HG03469 (cell line): ENCODE results near the gene CEACAM6.
"Not testable (repeated sequence)": the region's sequence is repeated elsewhere in the genome, so short reads cannot be mapped to it uniquely, and the experiment has no call there.

ENCODE experiments used
- ATAC-seq: cut with Tn5 transposase; IDR thresholded peaks from one replicate; pipeline ENCODE4 v1.9.1; 2021; ENCODE audit warnings: mild to moderate bottlenecking, moderate library complexity, moderate number of reproducible peaks; ENCODE audit not compliant: unreplicated experiment

The CEACAM6 gene

DNA sequence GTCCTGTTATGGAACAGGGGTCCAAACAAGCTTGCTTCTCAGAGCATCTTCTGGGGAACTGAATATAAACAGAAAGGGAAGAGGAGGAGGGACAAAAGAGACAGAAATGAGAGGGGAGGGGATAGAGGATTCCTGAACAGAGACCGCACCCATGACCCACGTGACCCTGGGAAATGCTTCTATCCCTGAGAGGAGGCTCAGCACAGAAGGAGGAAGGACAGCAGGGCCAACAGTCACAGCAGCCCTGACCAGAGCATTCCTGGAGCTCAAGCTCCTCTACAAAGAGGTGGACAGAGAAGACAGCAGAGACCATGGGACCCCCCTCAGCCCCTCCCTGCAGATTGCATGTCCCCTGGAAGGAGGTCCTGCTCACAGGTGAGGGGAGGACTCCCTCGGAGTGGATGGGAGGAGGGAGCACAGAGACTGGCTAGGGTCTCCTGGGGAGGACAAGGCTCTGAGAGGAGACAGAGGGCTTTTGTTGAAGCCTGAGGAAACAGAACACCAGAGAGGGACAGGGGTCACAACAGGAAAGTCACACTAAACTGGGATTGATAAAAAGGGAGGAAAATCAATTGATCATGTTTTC is at the start of gene CEACAM6:
TSS of gene CEACAM6 (plus strand) at position 203 of the 586 bp plus-strand sequence. CDS start at position 312, 109 bp downstream.
- ATAC-seq = no peak

DNA sequence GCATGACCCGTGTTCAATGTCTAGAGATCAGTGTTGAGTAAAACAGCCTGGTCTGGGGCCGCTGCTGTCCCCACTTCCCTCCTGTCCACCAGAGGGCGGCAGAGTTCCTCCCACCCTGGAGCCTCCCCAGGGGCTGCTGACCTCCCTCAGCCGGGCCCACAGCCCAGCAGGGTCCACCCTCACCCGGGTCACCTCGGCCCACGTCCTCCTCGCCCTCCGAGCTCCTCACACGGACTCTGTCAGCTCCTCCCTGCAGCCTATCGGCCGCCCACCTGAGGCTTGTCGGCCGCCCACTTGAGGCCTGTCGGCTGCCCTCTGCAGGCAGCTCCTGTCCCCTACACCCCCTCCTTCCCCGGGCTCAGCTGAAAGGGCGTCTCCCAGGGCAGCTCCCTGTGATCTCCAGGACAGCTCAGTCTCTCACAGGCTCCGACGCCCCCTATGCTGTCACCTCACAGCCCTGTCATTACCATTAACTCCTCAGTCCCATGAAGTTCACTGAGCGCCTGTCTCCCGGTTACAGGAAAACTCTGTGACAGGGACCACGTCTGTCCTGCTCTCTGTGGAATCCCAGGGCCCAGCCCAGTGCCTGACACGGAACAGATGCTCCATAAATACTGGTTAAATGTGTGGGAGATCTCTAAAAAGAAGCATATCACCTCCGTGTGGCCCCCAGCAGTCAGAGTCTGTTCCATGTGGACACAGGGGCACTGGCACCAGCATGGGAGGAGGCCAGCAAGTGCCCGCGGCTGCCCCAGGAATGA is 48.4 kb upstream of the CEACAM6 start:
- no peak for ATAC-seq

DNA sequence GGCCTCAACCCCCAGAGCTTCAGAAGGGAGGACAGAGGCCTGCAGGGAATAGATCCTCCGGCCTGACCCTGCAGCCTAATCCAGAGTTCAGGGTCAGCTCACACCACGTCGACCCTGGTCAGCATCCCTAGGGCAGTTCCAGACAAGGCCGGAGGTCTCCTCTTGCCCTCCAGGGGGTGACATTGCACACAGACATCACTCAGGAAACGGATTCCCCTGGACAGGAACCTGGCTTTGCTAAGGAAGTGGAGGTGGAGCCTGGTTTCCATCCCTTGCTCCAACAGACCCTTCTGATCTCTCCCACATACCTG is 47.9 kb upstream of the CEACAM6 start:
- ATAC-seq = no peak

DNA sequence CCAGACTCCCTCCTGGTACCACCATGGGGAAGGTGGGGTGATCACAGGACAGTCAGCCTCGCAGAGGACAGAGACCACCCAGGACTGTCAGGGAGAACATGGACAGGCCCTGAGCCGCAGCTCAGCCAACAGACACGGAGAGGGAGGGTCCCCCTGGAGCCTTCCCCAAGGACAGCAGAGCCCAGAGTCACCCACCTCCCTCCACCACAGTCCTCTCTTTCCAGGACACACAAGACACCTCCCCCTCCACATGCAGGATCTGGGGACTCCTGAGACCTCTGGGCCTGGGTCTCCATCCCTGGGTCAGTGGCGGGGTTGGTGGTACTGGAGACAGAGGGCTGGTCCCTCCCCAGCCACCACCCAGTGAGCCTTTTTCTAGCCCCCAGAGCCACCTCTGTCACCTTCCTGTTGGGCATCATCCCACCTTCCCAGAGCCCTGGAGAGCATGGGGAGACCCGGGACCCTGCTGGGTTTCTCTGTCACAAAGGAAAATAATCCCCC is 47.4 kb upstream of the CEACAM6 start:
- ATAC-seq = no peak

GRCh38 chr19:41708481-41708880 is 46.8 kb upstream of the CEACAM6 start, which contains the start of gene CEACAM5:
Gene CEACAM5, plus strand, starts transcription at chr19:41708626. Its CDS starts 106 bp downstream, at chr19:41708732.
- ATAC-seq = no peak

GRCh38 chr19:41709516-41709915 is 45.8 kb upstream of the CEACAM6 start:
- not testable (repeated sequence) for ATAC-seq

GRCh38 chr19:41709951-41710645 is 45.2 kb upstream of the CEACAM6 start:
- no peak for ATAC-seq

DNA sequence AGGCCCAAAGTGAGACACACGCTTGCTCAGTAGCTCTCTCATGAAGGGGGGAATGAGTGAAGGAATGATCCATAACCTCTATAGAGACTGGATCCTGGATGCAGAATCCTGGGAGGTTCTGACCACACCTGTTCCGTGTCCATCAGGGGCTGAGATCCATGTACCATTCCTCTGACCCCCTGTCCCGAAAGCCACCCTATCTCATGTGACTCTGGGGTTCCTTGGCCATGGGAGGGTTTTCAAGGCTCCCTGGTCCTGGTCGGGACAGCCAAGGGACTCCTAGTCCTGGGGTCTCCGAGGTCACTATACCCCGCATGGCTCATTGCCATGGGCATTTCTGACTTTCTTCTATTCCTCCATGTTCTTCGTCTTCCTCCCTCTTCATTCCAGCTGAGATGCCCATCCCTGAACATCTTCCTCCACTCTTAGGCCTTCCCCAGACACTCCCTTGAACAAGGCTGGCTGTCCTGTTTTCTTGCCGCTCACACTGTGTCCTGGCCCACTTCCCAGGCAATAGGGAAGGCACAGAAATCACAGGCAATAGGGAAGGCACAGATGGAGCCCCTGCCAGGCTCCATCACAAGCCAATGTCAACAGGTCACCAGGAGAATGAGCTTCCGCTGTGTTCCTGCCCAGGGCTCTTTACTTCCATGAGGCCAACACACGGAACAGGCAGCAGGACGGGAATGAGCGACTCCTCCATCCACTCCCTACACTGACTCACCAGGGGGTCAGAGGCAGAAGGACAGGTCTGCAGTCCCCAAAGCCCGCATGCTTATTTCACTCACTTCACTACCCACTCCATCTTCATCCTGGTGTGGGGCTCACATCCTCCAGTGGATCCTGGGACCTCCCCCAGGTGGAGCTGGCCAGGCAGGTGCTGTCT is 43.7 kb upstream of the CEACAM6 start:
- no peak for ATAC-seq

DNA sequence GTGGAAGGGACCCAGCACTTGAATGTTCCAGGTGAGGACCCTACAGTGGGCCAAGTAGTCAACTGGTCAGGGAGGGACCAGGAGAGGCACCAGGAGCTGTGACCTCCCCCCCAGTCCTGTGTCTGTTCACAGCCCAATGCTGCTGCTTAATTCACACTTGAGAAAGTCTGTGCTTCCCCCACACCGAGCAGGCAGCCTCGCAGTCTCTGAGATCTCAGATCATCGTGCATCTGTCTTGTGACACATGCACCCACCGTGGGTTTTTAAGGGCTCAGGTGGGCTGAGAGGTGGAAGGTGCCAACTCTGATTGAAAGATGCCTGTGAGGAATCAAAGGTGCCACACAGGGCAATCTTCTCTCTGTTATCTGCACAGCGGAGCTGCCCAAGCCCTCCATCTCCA is 40.7 kb upstream of the CEACAM6 start:
- no peak for ATAC-seq

- no peak for ATAC-seq
Measured at GRCh38 chr19:41718761-41719160, 36.6 kb upstream of the CEACAM6 start.

GRCh38 chr19:41720103-41720502 is 35.2 kb upstream of the CEACAM6 start:
- ATAC-seq = no peak

GRCh38 chr19:41726493-41726892 is 28.8 kb upstream of the CEACAM6 start:
- no peak for ATAC-seq

- no peak for ATAC-seq
Measured at GRCh38 chr19:41734156-41734555, 21.2 kb upstream of the CEACAM6 start.

DNA sequence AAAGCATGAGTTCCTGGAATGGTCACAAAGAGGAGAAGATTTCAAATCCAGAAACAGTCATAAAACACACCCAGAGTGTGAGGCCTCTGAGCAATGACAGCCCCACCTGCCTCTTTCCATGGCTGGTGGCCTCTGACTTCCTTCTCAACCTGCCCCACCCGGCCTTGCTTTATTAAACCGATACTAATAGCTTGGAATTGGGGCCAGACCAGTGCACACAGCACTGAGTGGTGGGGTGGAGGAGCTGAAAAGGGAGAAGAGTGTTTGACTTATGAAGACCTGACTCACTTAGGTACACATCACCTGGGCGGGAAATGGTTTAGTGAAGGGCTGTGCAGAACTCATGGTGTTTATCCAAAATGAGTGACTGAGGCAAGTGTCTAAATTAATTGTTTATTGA is 20.7 kb upstream of the CEACAM6 start:
- no peak for ATAC-seq

- ATAC-seq = no peak
Measured at GRCh38 chr19:41735071-41735600, 20.2 kb upstream of the CEACAM6 start.

DNA sequence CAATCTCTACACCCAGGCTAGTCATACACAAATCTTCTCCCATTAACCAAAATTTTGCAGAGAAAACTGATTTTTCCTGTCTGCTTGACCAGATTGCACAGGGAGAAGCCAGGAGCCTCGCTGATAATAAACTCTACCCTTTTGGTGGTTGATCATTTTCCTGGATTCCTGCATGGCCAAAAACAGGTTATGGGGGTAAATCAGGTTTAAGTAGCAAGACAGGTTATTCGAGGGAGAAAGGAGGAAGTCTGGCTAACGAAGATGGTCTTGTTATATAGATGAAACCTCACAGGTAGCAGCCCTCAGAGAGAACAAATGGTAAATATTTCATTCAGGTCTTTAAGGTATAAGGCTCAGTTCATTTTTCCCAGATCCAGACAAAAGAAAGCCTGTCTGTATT is 16.0 kb upstream of the CEACAM6 start:
- ATAC-seq = no peak

DNA sequence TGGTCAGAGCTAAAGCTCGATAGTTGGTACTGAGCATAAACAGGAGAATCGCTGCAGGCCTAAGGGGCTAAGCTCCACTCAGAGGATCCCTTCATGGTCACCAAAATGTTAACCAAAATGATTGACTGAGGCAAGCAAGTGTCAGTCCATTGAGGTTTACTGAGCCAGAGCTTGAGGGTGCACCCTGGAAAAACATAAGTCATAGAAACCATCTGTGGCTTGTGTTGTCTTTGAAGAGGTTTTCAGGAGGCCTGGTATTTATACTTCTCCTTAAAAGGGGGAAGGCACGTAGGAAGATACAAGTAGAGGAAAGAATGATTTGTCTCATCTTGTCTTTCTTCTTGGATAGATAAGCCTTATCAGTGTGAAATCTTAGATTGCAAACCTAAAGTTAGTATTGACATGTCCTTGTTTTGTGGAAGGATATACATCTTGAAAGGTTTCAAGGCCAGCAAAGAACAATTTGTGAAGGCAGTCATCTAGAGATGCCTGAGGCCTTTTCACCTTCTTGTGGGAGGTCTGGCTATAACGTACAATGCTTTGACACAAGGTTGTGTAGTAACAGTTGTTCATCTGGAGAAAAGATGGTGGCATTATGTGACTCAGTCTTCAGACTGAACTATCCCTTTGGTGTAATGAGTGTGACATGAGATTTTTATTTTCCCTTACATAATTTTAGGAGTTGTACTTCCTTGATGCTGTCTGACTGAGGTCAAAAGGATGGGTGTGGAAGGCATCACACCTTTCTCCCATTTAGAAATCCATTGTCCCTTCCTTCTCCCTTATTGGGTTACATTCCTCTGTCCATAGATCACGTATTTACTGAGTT is 14.7 kb upstream of the CEACAM6 start:
- ATAC-seq = no peak

DNA sequence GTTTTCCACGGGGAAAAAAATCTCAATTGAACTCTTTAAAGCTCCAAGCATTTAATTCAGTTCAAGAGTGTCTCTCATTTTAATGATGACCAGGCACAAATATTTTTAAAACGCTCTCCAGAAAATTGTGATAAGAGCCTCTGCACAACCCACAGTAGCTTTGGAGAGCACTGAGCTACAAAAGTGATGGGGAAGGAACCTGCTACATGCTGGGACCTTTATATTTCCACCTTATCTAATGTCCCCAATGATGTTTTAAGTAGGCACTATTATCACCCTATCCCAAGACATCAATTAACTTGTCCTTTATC is 14.1 kb upstream of the CEACAM6 start:
- no peak for ATAC-seq

GRCh38 chr19:41744850-41745249 is 10.5 kb upstream of the CEACAM6 start:
- no peak for ATAC-seq

DNA sequence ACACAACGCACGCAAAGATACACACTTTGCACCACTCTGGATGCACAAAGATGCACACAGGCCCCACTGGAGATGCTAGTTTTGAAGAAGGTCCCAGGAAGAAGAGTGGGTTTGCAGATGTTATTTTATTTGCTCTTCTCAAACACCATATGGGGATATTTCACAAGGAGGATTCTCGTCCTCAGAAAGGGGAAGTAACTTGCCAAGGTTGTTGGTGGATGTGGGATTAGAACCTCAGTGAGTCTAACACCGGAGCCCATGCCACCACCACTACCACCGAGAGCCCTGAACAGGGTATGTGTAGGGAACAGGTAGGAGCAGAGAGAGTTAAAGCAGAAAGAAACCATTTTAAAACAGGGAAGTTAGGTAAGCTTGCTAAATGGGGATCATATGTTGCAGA is 9.6 kb upstream of the CEACAM6 start:
- ATAC-seq = no peak
